ENCODE results near the gene PRRX1.

PRRX1 gene

GRCh38 chr1:170698301-170699275 is 34.7 kb downstream of the PRRX1 start:
- peak; percentile 69 for DNase-seq (ENCODE audit: low read depth)
- H3K4me3 ChIP-seq (replicated peaks; ENCODE audit: low read depth, low read length) = no peak overlapping the region
- no peak for TF ChIP-seq CTCF (IDR thresholded peaks at IDR 0.05; ENCODE audit: low read length, missing control alignments)

GRCh38 chr1:170699696-170700095 is 35.8 kb downstream of the PRRX1 start:
- no peak overlapping the region for H3K4me3 ChIP-seq (replicated peaks; ENCODE audit: low read depth, low read length)
- no peak for DNase-seq (ENCODE audit: low read depth)
- no peak for TF ChIP-seq CTCF (IDR thresholded peaks at IDR 0.05; ENCODE audit: low read length, missing control alignments)

GRCh38 chr1:170700842-170701615 is 37.1 kb downstream of the PRRX1 start:
- no peak for TF ChIP-seq CTCF (IDR thresholded peaks at IDR 0.05; ENCODE audit: low read length, missing control alignments)
- no peak overlapping the region for H3K4me3 ChIP-seq (replicated peaks; ENCODE audit: low read depth, low read length)
- peak; percentile 46 for DNase-seq (ENCODE audit: low read depth)

GRCh38 chr1:170701962-170702361 is 38.0 kb downstream of the PRRX1 start:
- TF ChIP-seq CTCF (IDR thresholded peaks at IDR 0.05; ENCODE audit: low read length, missing control alignments) = no peak
- no peak overlapping the region for H3K4me3 ChIP-seq (replicated peaks; ENCODE audit: low read depth, low read length)
- no peak for DNase-seq (ENCODE audit: low read depth)

- no peak overlapping the region for H3K4me3 ChIP-seq (replicated peaks; ENCODE audit: low read depth, low read length)
- TF ChIP-seq CTCF (IDR thresholded peaks at IDR 0.05; ENCODE audit: low read length, missing control alignments) = no peak
- DNase-seq (ENCODE audit: low read depth) = no peak
Measured at GRCh38 chr1:170703591-170703990, 39.7 kb downstream of the PRRX1 start.

- TF ChIP-seq CTCF (IDR thresholded peaks at IDR 0.05; ENCODE audit: low read length, missing control alignments) = no peak
- DNase-seq (ENCODE audit: low read depth) = no peak
- H3K4me3 ChIP-seq (replicated peaks; ENCODE audit: low read depth, low read length) = no peak overlapping the region
Measured at GRCh38 chr1:170704256-170704655, 40.3 kb downstream of the PRRX1 start.
